Dedifferentiated amniotic fluid mesenchymal stem cell (primary cell): ENCODE measurements around the gene LUZP2.

Source experiments
- DNase-seq: peaks from one replicate; pipeline ENCODE4 v3.0.0-alpha.2; 2016; ENCODE audit errors: extremely low spot score

Gene LUZP2

DNA sequence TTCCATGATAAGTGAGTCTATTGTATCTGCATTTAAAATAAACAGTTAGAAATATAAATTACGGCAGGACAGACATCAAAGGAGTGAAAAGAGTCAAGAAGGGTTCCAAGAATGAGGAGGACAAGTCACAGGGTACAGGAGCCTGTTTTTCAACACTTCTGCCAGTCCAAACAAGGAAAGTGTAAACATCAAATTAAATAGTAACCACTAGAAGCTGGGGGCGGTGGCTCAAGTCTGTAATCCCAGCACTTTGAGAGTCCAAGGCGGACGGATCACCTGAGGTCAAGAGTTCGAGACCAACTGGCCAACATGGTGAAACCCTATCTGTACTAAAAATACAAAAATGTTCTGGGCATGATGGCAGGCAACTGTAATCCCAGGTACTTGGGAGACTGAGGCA lies 219.6 kb downstream of the LUZP2 start:
- DNase-seq = no peak

- DNase-seq = no peak
These were observed 226.4 kb downstream of the LUZP2 start for GRCh38 chr11:24723231-24723630.

DNA sequence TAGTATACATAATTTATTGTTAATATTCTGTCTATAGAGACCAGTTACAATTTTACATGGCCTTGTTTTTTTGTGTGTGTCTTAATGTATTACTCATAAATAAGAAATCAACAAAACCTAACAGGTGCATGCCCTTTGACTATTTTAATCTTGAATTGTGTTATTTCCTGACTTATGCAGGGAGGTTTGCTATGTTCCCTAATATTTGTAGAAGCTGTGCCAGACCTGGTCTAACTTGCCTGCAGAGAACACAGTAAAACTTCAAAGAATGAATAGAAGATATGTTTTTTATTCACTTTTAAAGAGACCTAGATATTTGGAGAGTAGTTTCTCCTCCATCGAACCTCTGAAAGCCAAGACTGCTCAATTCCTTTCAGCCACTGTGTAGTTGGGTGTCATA lies 234.7 kb downstream of the LUZP2 start:
- no peak for DNase-seq

DNA sequence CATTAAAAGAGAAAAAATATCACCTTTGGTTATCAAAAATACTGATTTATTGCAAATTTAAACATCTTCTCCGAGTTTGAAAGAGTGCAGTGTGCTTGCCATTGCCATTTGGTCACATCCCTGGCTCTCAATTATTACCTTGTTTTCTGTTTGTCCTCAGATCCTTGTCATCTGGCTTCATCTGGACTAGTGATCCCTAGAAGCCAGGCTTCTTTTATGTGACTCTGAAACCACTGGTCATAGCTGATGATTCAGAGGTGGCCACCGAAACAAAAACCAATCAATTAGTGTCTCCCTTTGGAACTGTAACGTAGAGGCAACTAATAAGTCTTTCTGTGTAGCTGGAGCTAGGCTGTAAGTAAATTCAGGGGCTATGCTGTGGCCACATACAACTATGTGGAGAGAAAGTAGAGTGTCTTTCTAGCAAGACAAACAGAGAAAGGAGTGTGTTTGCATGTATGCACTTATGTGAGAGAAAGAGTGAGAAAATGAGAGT lies 237.9 kb downstream of the LUZP2 start:
- no peak for DNase-seq

DNA sequence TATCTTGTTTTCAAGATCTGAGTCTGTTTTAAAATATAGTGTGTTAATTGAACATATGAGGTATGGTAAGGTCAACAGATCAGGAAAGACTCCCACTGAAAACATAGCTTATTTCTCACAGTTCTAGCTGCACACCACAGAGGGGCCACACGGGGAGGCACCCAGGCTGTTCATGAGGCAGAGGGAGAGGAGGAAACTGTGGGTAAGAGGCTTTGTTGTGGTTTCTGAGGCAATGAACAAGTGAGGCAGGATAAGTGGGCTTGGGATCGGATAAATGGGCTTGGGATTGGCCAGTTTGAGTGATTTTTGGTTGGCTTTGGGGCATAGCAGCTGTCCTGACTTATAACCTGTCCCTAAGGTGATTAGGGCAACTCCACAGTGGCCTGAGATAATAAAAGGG lies 242.1 kb downstream of the LUZP2 start:
- DNase-seq = no peak

GRCh38 chr11:24739637-24740036 lies 242.8 kb downstream of the LUZP2 start:
- no peak for DNase-seq

GRCh38 chr11:24747275-24748251 lies 250.7 kb downstream of the LUZP2 start:
- no peak for DNase-seq

DNA sequence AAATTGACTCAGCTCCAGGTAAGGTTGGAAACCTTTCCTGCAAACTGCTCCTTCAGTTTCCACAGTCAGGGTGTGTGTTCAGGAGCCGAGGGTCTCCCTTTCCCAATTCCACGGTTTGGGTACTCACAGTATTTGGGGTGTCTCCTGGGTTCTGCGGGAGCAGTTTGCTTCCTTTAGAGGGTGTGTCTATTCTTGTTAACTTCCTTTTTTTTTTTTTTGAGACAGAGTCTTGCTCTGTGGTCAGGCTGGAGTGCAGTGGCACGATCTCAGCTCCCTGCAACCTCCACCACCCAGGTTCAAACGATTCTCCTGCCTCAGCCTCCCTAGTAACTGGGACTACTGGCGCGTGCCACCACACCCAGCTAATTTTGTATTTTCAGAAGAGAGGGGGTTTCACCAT lies 251.4 kb downstream of the LUZP2 start:
- DNase-seq = no peak

GRCh38 chr11:24754406-24754805 lies 257.6 kb downstream of the LUZP2 start:
- DNase-seq = no peak

DNA sequence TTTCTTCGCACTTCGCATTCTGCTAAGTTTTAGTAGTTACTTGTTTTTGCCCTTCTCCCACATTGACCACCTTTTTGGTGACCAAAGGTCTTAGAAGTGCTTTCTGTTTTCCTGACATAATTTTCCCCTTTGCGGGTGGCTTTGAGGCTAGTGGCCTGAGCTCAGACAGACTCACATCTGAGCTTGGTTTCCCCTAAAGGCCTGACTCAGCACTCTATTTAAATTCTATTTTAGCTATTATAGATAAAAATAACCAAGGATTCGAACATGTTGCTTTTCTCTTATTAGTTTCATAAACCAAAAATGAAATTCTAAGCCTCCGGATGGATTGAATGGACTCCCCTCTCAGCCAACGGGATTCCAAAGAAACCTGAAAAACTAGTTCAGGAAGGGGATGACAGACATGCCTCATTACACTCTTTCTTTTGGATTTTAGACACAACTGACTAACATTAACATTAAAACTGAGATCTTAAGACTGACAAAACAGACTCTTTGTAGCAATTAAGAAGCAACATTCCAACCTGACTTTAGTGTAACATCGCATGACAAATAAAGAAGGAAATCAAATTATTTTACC lies 258.5 kb downstream of the LUZP2 start:
- DNase-seq = no peak

- no peak for DNase-seq
These were observed 262.9 kb downstream of the LUZP2 start for GRCh38 chr11:24759742-24760141.

DNA sequence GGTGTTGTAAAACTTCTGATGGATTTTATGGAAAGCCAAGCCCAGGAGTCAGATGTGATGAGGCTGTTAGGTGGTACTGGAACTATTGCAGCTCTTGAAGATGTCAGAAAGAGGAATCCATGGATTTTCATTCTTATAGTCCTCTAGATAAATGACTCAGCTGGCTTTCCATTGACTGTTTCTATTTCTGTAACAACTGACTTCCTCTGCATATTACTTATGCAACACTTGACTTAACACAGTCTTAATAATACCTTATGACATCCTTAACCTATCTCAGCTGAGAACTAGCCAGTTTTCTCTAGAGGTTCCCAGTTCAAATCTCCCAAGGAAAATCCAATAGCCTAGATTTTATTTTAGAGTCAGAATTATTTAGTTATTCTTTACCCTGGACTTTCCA lies 263.8 kb downstream of the LUZP2 start:
- no peak for DNase-seq

- no peak for DNase-seq
These were observed 265.2 kb downstream of the LUZP2 start for GRCh38 chr11:24762076-24762475.

DNA sequence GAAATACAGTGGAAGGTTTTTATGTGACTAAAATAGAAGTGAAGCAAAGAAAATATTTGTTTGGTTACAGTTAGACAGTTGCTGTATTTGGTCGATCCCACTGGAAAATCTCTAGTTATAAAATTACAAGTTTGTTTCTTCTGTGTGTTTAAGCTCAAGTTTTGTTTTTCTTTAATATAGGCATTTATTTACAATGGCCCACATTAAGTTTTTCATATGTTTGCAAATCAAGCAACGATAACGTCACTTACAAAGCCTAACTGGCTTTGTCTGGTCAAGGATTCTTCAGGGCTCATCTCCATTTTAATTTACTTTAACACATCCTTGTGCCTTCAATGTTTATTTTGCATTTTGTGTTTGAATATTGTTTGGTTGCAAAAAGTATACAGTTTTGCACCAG lies 270.6 kb downstream of the LUZP2 start:
- no peak for DNase-seq

DNA sequence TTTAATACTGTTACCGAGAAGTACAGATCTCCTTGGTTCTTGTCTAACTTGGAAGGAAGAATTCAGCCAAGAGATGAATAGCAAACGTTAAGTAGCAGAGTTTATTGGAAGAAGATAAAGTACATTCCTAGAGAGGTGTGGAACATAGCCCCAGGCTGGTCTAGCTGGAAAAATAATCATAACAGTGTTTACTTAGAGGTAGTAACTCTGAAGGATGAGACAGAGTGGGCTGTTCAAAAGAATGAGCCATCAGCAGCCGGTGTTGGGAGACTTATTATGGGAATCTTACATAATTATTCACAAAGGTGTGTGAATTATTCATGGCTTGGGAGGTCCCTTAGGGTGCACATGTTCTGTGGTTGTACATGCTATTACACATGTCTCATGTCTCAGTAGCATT lies 276.5 kb downstream of the LUZP2 start:
- DNase-seq = no peak

DNA sequence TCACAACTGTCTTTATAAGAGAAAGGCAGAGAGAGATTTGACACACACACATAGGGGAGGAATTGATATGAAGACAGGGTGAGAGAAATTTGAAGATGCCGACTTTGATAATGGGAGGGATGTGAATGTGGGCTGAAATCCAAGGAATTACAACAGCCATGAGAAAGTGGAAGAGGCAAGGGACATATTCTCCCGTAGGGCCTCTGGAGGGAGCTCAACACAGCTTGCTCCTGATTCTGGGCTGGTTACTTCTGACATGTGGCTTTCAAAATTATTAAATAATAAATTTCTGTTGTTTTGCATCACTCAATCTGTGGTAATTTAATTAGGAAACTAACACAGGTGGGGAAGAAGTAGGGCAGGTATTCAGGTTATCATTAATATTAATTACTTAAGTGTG lies 282.9 kb downstream of the LUZP2 start:
- no peak for DNase-seq

GRCh38 chr11:24781288-24781687 lies 284.4 kb downstream of the LUZP2 start:
- DNase-seq = no peak

- DNase-seq = no peak
These were observed 296.6 kb downstream of the LUZP2 start for GRCh38 chr11:24793479-24793878.

DNA sequence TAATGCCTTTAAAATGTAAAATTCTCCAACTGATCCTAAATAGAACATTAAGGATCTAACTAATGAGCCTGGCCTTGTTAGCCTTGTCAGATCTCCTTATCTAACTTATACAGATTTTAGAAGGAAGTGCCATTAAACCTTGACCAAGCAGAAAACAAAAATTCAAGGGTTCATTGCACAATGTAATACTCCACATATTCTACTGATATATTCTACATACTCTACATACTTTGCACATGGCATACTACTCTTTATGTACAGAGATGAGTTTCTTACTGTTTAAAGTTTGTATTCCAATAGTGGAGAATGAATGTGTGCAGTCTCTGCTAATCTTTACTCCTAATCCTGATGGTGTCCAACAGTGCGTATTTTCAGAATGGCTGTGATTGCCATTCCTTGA lies 297.2 kb downstream of the LUZP2 start:
- no peak for DNase-seq

DNA sequence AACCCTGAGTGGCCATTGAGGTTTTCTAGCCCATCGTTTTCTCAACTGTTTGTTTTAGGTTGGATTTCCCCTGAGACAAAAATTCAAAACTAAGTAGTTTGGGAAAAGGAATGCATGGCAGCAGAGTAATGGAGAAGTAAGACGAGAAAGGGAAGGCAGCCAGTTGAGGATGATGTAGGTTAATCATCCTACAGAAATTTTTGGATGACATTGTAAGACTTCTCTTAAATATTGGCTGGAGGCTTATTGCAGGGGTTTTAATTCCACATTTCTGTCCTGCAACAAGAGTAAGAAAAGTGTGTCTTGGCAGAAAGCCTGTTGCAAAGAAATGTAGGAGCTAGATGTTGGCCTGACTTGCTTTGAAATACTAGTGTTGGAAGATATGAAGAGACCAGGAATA lies 308.8 kb downstream of the LUZP2 start:
- DNase-seq = no peak

GRCh38 chr11:24808173-24808572 lies 311.3 kb downstream of the LUZP2 start:
- DNase-seq = no peak

GRCh38 chr11:24819006-24819405 lies 322.2 kb downstream of the LUZP2 start:
- DNase-seq = no peak

DNA sequence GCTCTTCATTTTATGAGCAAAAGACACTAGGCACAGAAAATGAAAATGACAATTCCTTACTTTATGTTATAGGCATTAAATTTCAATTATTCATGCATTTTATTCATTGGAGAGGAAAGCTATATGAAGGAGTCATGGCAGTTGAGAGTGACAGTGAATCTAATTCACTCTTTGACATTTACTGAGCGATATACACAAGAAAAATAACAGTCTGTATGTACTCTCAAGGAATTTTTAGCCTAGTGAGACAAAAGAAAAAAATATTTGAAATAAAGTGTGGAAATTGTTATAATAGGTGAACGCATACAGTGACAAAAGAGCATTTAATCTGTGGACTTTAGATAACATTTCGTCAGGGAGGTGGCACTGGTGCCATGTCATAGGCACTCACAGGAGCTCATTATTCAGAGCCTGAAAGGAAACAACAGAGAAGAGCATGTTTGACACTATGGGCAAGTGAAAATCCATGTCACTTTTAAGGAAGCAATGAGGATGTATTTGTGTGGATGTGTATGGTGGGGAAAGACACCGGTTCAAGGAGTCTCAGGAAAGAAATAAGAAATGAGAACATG lies 323.1 kb downstream of the LUZP2 start:
- DNase-seq = no peak
